Measurements from ENCODE around the gene CCDC187.

Gene CCDC187

GRCh38 chr9:136225366-136225747 lies 78.5 kb downstream of the CCDC187 start:
- DNase-seq (ENCODE audit: low spot score): no peak

DNA sequence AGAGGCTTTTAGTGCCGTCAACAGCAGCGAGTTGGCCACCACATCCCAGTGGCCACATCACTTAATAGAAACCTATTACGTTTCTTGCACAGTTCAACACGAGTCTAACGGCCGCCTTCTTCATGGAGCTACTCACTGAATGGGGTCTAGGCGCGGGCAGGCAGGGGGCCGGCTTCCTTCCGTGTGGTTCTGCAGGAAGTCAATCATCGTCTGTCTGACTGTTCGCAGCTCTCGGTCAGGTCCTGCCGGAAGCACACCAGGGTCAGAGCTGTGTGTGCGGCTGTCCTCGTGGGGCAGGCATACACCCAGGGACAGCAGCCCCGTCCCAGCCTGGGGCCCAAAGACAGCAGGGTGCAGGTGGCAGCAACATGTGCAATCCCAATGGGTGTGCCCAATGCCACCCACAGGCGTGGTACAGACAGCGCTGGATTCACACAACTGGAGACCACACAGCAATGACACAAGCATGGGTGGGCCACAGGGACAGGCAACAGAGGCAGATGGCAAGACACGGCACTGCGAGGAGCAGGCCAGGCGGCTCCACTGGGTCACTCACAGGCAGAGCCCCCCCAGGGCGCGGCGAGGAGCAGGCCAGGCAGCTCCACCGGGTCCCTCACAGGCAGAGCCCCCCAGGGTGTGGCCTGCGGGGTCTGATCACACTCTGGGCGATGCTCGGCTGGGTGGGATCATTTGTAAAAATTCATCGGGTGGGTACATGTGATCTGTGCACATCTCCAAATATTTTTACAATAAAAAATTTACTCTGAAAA lies 79.8 kb downstream of the CCDC187 start:
- DNase-seq (ENCODE audit: low spot score): no peak

GRCh38 chr9:136222906-136223285 lies 81.0 kb downstream of the CCDC187 start:
- no peak for DNase-seq (ENCODE audit: low spot score)

- no peak for DNase-seq (ENCODE audit: low spot score)
Observed at GRCh38 chr9:136222166-136222905, 81.6 kb downstream of the CCDC187 start.

DNA sequence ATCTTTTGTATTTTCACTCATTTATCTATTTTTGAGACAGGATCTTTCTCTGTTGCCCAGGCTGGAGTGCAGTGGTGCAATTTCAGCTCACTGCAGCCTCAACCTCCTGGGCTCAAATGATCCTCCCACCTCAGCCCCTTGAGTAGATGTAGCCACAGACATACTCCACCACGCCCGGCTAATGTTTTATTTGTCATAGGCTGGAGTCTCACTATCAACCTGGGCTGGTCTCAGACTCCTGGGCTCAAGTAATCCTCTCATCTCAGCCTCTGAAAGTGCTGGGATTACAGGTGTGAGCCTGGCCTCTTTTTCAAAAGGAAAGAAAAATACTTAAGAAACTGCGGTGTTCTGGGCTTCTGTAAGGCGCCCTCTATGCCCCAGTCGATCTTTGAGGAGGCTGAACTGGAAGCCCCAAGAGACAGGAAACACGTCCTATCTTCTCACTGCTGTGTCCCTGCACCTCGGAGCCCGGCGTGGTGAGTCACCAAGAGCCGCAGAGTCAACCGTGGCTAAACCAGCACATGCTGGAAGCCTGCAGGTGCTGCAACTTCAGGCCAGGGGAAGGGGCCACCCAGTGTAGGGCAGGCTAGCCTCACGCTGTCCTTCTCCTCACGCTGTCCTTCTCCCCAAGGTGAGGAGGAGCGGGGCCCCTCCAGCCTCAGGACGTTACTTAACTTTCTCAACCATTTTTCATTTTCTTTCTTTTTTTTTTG lies 83.7 kb downstream of the CCDC187 start:
- no peak for DNase-seq (ENCODE audit: low spot score)

- DNase-seq (ENCODE audit: low spot score): no peak
Observed at GRCh38 chr9:136219276-136219675, 84.6 kb downstream of the CCDC187 start.

- DNase-seq (ENCODE audit: low spot score): no peak
Observed at GRCh38 chr9:136218673-136219072, 85.2 kb downstream of the CCDC187 start.

- no peak for DNase-seq (ENCODE audit: low spot score)
Observed at GRCh38 chr9:136218271-136218670, 85.6 kb downstream of the CCDC187 start.

GRCh38 chr9:136216541-136217244 lies 87.2 kb downstream of the CCDC187 start:
- no peak for DNase-seq (ENCODE audit: low spot score)

GRCh38 chr9:136213733-136214132 lies 90.2 kb downstream of the CCDC187 start:
- no peak for DNase-seq (ENCODE audit: low spot score)

DNA sequence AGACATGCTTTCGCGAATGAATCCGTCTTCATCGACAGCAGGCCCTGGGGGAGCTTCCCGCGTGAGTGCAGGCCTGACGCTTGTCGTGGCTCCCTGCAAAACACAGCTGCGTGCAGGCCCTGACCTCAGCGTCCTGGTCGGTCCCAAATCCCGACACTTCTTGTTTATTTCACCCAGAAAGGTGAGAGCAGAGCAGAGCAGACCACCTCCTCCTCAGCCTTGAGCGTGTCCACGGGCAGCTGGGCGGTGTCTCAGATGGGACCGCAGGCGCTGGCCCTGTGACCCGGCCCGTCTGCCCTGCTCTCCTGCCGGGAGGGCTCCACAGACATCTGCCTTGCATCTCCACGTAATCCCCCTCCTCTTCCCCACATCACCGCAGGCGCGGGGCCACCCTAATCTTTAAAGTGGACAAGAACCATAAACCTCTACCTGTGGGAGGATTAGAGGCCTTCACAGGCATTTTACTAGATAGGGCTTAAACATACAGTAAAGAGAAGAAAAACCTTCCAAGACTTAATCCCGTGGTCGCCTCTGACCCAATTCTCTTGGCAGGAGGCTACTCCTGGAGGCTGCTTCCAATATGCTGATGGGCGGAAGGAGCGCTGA lies 91.4 kb downstream of the CCDC187 start:
- DNase-seq (ENCODE audit: low spot score): no peak

DNA sequence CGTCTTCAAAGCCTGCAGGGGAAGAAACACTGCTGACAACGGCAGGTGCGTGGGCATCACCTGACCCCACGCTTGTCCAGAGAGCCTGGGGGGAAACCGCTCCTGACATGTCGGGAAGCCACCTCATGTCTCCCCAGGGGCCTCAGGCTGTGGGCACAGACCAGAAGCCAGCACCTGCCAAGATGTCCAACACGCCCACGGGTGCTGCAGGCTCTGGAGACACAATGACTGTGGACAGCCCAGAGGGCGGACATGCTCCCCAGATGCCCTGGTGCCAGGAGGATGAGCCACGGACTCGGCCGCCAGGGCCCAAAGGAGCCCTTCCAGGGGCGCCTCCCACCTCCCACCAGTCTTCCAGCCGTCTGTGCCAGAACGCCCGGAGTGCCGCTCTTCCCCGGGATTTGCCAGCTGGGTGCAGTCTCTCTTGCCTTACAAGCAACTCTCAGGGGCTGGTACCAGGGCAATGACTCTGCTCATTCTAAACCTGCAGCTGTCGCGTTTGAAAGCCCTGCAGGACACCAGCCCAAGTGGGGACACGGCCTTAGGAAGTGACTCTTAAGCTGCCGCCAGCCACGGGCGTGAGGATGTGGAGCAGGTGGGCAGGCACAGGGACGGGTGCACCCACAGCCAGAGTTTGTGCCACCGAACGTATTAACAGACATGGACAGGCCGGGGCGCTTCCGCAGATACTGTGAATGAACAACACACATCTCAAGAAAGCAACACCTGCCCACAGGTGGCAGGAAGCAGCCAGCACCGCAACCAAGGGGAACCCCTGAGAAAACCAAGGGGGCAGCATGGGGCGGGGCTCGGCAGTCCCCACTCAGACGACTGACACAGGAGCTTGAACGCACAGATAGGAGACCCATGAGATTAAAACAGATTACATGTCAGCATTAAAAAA lies 92.2 kb downstream of the CCDC187 start:
- DNase-seq (ENCODE audit: low spot score): no peak

GRCh38 chr9:136211006-136211405 lies 92.9 kb downstream of the CCDC187 start:
- DNase-seq (ENCODE audit: low spot score): no peak

GRCh38 chr9:136210276-136210675 lies 93.6 kb downstream of the CCDC187 start:
- no peak for DNase-seq (ENCODE audit: low spot score)

- DNase-seq (ENCODE audit: low spot score): no peak
Observed at GRCh38 chr9:136209786-136210185, 94.1 kb downstream of the CCDC187 start.

GRCh38 chr9:136209232-136209631 lies 94.7 kb downstream of the CCDC187 start:
- no peak for DNase-seq (ENCODE audit: low spot score)

GRCh38 chr9:136208675-136209074 lies 95.2 kb downstream of the CCDC187 start:
- DNase-seq (ENCODE audit: low spot score): no peak

- no peak for DNase-seq (ENCODE audit: low spot score)
Observed at GRCh38 chr9:136207616-136208015, 96.3 kb downstream of the CCDC187 start.

DNA sequence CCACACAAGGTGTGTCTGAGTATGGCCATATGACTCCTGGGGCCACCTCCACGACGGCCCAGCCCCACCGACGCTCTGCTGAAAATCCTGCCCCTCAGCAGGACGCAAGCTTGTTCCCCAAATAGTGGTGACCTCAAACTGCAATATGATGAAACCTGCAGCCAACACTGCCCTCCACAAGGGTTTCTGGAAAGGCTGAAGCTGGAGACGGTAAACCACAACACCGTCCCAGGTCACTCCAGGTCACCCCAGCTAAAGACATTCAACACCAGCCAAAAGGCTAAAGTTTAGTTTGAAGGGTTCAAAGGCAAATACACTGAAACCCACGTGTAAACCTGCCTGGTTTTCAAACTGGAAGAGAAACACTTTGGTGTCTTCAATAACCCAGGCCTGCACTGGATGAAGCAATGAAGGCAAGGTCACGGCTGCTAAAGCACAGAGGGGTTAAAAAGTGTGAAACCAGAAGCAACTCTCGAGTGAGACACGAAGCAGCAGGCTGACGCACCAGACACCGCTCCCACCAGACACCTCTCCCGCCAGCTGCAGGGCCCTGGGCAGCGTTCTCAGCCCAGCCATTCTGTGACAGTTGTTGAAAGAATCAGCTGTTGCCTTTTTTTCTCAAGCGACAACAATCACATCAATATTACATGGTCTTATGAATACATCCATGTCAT lies 97.2 kb downstream of the CCDC187 start:
- no peak for DNase-seq (ENCODE audit: low spot score)

GRCh38 chr9:136205707-136205992 lies 98.2 kb downstream of the CCDC187 start:
- no peak for DNase-seq (ENCODE audit: low spot score)

Data from iPS-NIHi11 (cell line).